WTC11 (cell line): ENCODE measurements around the gene LPP. TPM values are rescaled to one million over a fixed set of nuclear protein-coding genes. Genes with fewer than 3 reads are reported as not detected.

Source experiments
- ATAC-seq: fragments of 200-7000 bp; cut with Tn5 transposase; 2 replicates; pipeline ENCODE4 v1.10.0; 2021; ENCODE audit warnings: mild to moderate bottlenecking, moderate library complexity
- CTCF ChIA-PET: fragments of 300-600 bp; sonication (Branson Sonifier 250); formaldehyde crosslinking; loops from one replicate; lab custom pipeline; 2021; ENCODE audit warnings: antibody characterized with exemption; lab: Charles Lee
- POLR2A ChIA-PET: fragments of 350-600 bp; sonication (Branson Sonifier 250); formaldehyde crosslinking; loops from one replicate; lab custom pipeline; 2021; ENCODE audit warnings: antibody characterized with exemption; lab: Charles Lee
- DNase-seq: peaks from one replicate; pipeline ENCODE4 v3.0.0; 2021; ENCODE audit warnings: low spot score
- H3K27ac Mint-ChIP-seq: 2 replicates; pipeline ENCODE4 v1.8.0; 2021; ENCODE audit warnings: mixed read lengths
- H3K27me3 Mint-ChIP-seq: 2 replicates; pipeline ENCODE4 v1.8.0; 2021; ENCODE audit warnings: low read depth, mild to moderate bottlenecking, moderate library complexity, mixed read lengths
- H3K36me3 Mint-ChIP-seq: 2 replicates; pipeline ENCODE4 v1.8.0; 2021; ENCODE audit warnings: mixed read lengths
- H3K4me1 Mint-ChIP-seq: 2 replicates; pipeline ENCODE4 v1.8.0; 2022; ENCODE audit warnings: mixed read lengths
- H3K4me3 Mint-ChIP-seq: 2 replicates; pipeline ENCODE4 v1.8.0; 2021; ENCODE audit warnings: mild to moderate bottlenecking, moderate library complexity, mixed read lengths
- H3K9me3 Mint-ChIP-seq: 2 replicates; pipeline ENCODE4 v1.8.0; 2021; ENCODE audit warnings: mixed read lengths
- CBFB ChIP-seq: sonication (generic); formaldehyde crosslinking; IDR thresholded peaks from 2 replicates; pipeline ENCODE4 v1.8.1; 2022; ENCODE audit warnings: mild to moderate bottlenecking, low read depth, missing genetic modification reagents
- CREM ChIP-seq: sonication (generic); formaldehyde crosslinking; IDR thresholded peaks from 2 replicates; pipeline ENCODE4 v1.8.1; 2022; ENCODE audit warnings: mild to moderate bottlenecking, missing genetic modification reagents, moderate library complexity
- FOXK1 ChIP-seq: sonication (generic); formaldehyde crosslinking; IDR thresholded peaks from 2 replicates; pipeline ENCODE4 v1.8.0; 2022; ENCODE audit warnings: mild to moderate bottlenecking, moderate library complexity, missing genetic modification reagents
- GRHL2 ChIP-seq: fragments of 250-450 bp; sonication (Bioruptor Pico); IDR thresholded peaks from 2 replicates; pipeline ENCODE4 v1.8.0; 2022; ENCODE audit warnings: mild to moderate bottlenecking, moderate library complexity; ENCODE audit not compliant: insufficient replicate concordance, severe bottlenecking
- KAT7 ChIP-seq: sonication (generic); formaldehyde crosslinking; IDR thresholded peaks from 2 replicates; pipeline ENCODE4 v1.8.1; 2023; ENCODE audit warnings: missing genetic modification reagents, mild to moderate bottlenecking, borderline replicate concordance
- NFE2L1 ChIP-seq: sonication (generic); formaldehyde crosslinking; IDR thresholded peaks from 2 replicates; pipeline ENCODE4 v1.8.1; 2023; ENCODE audit warnings: missing genetic modification reagents
- NR3C1 ChIP-seq: sonication (generic); formaldehyde crosslinking; conservative IDR thresholded peaks from 2 replicates; pipeline ENCODE4 v1.8.1; 2023; ENCODE audit warnings: low read depth, mild to moderate bottlenecking, missing genetic modification reagents
- RELA ChIP-seq: sonication (generic); formaldehyde crosslinking; IDR thresholded peaks from 2 replicates; pipeline ENCODE4 v1.8.1; 2022; ENCODE audit warnings: missing genetic modification reagents, mild to moderate bottlenecking, borderline replicate concordance
- RORB ChIP-seq: fragments of 250-450 bp; sonication (Bioruptor Pico); IDR thresholded peaks from 2 replicates; pipeline ENCODE4 v1.9.0; 2021; ENCODE audit warnings: mild to moderate bottlenecking
- SP1 ChIP-seq: sonication (generic); formaldehyde crosslinking; conservative IDR thresholded peaks from 2 replicates; pipeline ENCODE4 v1.8.1; 2022; ENCODE audit warnings: missing genetic modification reagents
- ZBTB21 ChIP-seq: sonication (generic); formaldehyde crosslinking; IDR thresholded peaks from 2 replicates; pipeline ENCODE4 v1.8.1; 2023; ENCODE audit warnings: mild to moderate bottlenecking, missing genetic modification reagents, borderline replicate concordance
- total RNA-seq: library from RNA; stranded (reverse); gene quantifications from 3 replicates; pipeline ENCODE4 v1.2.3, GENCODE V29; 2021
- TF ChIP-seq, protein P1 (sequence below): sonication (generic); formaldehyde crosslinking; IDR thresholded peaks from 2 replicates; pipeline ENCODE4 v1.8.0; 2022; ENCODE audit warnings: missing genetic modification reagents
- TF ChIP-seq, protein P2 (sequence below): sonication (generic); formaldehyde crosslinking; IDR thresholded peaks from 2 replicates; pipeline ENCODE4 v1.8.0; 2022; ENCODE audit warnings: mild to moderate bottlenecking, missing genetic modification reagents
- TF ChIP-seq, protein P3 (sequence below): sonication (generic); formaldehyde crosslinking; IDR thresholded peaks from 2 replicates; pipeline ENCODE4 v1.8.1; 2023; ENCODE audit warnings: mild to moderate bottlenecking, missing genetic modification reagents, moderate library complexity
- TF ChIP-seq, protein P4 (sequence below): sonication (generic); formaldehyde crosslinking; IDR thresholded peaks from 2 replicates; pipeline ENCODE4 v1.8.1; 2022; ENCODE audit warnings: missing genetic modification reagents, borderline replicate concordance
- TF ChIP-seq, protein P5 (sequence below): sonication (generic); formaldehyde crosslinking; IDR thresholded peaks from 2 replicates; pipeline ENCODE4 v1.8.1; 2022; ENCODE audit warnings: mild to moderate bottlenecking, moderate library complexity, missing genetic modification reagents
- TF ChIP-seq, protein P6 (sequence below): fragments of 250-450 bp; sonication (Bioruptor Pico); IDR thresholded peaks from 2 replicates; pipeline ENCODE4 v1.9.0; 2021; ENCODE audit warnings: moderate library complexity, mild to moderate bottlenecking, inconsistent platforms, borderline replicate concordance
- TF ChIP-seq, protein P7 (sequence below): sonication (generic); formaldehyde crosslinking; IDR thresholded peaks from 2 replicates; pipeline ENCODE4 v1.8.0; 2022; ENCODE audit warnings: mild to moderate bottlenecking, missing genetic modification reagents
- TF ChIP-seq, protein P8 (sequence below): sonication (generic); formaldehyde crosslinking; IDR thresholded peaks from 2 replicates; pipeline ENCODE4 v1.8.1; 2022; ENCODE audit warnings: mild to moderate bottlenecking, missing genetic modification reagents, moderate library complexity, borderline replicate concordance

The LPP gene
- total RNA-seq, 1 experiment from 2014 or later = 49.6 TPM

DNA sequence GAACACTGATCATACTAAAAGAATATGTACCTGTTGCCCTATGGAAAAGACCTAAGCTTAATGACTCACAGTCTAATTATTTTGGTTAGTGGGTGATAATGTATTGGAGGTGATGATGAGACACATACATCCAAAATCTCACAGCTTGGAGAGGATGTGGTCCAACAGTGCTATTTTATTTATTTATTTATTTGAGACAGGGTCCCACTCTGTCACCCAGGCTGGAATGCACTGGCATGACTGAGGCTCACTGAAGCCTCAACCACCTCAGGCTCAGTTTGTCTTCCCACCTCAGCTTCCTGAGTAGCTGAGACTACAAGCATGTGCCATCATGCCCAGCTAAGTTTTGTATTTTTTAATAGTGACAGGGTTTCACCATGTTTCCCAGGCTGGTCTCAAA is 35.0 kb downstream of the LPP start (continued):
- TF ChIP-seq, protein P1, sequence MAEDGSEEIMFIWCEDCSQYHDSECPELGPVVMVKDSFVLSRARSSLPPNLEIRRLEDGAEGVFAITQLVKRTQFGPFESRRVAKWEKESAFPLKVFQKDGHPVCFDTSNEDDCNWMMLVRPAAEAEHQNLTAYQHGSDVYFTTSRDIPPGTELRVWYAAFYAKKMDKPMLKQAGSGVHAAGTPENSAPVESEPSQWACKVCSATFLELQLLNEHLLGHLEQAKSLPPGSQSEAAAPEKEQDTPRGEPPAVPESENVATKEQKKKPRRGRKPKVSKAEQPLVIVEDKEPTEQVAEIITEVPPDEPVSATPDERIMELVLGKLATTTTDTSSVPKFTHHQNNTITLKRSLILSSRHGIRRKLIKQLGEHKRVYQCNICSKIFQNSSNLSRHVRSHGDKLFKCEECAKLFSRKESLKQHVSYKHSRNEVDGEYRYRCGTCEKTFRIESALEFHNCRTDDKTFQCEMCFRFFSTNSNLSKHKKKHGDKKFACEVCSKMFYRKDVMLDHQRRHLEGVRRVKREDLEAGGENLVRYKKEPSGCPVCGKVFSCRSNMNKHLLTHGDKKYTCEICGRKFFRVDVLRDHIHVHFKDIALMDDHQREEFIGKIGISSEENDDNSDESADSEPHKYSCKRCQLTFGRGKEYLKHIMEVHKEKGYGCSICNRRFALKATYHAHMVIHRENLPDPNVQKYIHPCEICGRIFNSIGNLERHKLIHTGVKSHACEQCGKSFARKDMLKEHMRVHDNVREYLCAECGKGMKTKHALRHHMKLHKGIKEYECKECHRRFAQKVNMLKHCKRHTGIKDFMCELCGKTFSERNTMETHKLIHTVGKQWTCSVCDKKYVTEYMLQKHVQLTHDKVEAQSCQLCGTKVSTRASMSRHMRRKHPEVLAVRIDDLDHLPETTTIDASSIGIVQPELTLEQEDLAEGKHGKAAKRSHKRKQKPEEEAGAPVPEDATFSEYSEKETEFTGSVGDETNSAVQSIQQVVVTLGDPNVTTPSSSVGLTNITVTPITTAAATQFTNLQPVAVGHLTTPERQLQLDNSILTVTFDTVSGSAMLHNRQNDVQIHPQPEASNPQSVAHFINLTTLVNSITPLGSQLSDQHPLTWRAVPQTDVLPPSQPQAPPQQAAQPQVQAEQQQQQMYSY (CRISPR knock-in tag) = no peak
- TF ChIP-seq NR3C1 (CRISPR knock-in tag) = no peak
- no peak for TF ChIP-seq GRHL2 (CRISPR knock-in tag)
- TF ChIP-seq RELA (CRISPR knock-in tag) = no peak
- TF ChIP-seq KAT7 (CRISPR knock-in tag) = no peak
- TF ChIP-seq, all 79 proteins: peak for 0

DNA sequence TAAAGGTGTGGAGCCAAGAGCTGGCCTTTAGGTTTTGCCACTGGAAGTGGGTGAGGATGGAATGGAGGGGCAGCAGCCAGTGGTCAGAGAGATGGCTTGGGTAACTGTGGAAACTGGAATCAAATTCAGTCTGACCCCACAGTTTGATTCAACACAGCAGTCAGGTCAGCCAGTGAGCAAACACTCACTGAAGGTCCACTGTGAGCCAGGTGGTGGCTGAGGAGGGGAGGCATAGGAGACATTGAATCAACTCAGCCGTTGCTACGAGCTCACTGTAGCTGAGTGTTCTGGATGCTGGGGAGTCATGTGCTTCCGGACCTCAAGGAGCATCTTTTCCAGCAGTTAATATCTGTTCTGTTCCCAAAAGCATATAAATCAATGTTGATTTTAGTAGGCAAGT is 37.5 kb downstream of the LPP start:
- DNase-seq (no peak), ATAC-seq (no peak)
- Mint-ChIP-seq H3K4me3 (no peak overlapping the region), H3K4me1 (peaks cover 8% of the 10 kb centered on the region), H3K9me3 (no peaks in the 10 kb centered on the region), H3K27me3 (no peaks in the 10 kb centered on the region), H3K27ac (no peak overlapping the region; the same call in 1 of the 2 replicates), H3K36me3 (no peaks in the 10 kb centered on the region)
- ChIA-PET CTCF (interaction anchor here (2.3 kb wide), 1 partner anchor 15 kb away, joined by 6 read pairs; no protein-coding TSS in a partner anchor), POLR2A (no interaction called here)
- TF ChIP-seq, protein P2, sequence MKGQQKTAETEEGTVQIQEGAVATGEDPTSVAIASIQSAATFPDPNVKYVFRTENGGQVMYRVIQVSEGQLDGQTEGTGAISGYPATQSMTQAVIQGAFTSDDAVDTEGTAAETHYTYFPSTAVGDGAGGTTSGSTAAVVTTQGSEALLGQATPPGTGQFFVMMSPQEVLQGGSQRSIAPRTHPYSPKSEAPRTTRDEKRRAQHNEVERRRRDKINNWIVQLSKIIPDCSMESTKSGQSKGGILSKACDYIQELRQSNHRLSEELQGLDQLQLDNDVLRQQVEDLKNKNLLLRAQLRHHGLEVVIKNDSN (CRISPR knock-in tag) = no peak
- TF ChIP-seq NFE2L1 (CRISPR knock-in tag) (no peak), CREM (CRISPR knock-in tag) (no peak), RORB (no peak), CBFB (no peak), FOXK1 (CRISPR knock-in tag) (no peak), NR3C1 (CRISPR knock-in tag) (no peak), SP1 (CRISPR knock-in tag) (no peak), ZBTB21 (no peak)
- TF ChIP-seq, protein P3, sequence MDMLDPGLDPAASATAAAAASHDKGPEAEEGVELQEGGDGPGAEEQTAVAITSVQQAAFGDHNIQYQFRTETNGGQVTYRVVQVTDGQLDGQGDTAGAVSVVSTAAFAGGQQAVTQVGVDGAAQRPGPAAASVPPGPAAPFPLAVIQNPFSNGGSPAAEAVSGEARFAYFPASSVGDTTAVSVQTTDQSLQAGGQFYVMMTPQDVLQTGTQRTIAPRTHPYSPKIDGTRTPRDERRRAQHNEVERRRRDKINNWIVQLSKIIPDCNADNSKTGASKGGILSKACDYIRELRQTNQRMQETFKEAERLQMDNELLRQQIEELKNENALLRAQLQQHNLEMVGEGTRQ (CRISPR knock-in tag) = no peak
- TF ChIP-seq, protein P1 (CRISPR knock-in tag) = no peak
- TF ChIP-seq, protein P4, sequence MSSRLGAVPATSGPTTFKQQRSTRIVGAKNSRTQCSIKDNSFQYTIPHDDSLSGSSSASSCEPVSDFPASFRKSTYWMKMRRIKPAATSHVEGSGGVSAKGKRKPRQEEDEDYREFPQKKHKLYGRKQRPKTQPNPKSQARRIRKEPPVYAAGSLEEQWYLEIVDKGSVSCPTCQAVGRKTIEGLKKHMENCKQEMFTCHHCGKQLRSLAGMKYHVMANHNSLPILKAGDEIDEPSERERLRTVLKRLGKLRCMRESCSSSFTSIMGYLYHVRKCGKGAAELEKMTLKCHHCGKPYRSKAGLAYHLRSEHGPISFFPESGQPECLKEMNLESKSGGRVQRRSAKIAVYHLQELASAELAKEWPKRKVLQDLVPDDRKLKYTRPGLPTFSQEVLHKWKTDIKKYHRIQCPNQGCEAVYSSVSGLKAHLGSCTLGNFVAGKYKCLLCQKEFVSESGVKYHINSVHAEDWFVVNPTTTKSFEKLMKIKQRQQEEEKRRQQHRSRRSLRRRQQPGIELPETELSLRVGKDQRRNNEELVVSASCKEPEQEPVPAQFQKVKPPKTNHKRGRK (CRISPR knock-in tag) = no peak
- TF ChIP-seq, protein P5, sequence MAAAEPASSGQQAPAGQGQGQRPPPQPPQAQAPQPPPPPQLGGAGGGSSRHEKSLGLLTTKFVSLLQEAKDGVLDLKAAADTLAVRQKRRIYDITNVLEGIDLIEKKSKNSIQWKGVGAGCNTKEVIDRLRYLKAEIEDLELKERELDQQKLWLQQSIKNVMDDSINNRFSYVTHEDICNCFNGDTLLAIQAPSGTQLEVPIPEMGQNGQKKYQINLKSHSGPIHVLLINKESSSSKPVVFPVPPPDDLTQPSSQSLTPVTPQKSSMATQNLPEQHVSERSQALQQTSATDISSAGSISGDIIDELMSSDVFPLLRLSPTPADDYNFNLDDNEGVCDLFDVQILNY (CRISPR knock-in tag) = no peak
- TF ChIP-seq, protein P6, sequence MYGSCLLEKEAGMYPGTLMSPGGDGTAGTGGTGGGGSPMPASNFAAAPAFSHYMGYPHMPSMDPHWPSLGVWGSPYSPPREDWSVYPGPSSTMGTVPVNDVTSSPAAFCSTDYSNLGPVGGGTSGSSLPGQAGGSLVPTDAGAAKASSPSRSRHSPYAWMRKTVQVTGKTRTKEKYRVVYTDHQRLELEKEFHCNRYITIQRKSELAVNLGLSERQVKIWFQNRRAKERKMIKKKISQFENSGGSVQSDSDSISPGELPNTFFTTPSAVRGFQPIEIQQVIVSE (CRISPR knock-in tag) = no peak
- TF ChIP-seq, protein P7, sequence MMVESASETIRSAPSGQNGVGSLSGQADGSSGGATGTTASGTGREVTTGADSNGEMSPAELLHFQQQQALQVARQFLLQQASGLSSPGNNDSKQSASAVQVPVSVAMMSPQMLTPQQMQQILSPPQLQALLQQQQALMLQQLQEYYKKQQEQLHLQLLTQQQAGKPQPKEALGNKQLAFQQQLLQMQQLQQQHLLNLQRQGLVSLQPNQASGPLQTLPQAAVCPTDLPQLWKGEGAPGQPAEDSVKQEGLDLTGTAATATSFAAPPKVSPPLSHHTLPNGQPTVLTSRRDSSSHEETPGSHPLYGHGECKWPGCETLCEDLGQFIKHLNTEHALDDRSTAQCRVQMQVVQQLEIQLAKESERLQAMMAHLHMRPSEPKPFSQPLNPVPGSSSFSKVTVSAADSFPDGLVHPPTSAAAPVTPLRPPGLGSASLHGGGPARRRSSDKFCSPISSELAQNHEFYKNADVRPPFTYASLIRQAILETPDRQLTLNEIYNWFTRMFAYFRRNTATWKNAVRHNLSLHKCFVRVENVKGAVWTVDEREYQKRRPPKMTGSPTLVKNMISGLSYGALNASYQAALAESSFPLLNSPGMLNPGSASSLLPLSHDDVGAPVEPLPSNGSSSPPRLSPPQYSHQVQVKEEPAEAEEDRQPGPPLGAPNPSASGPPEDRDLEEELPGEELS (CRISPR knock-in tag) = no peak
- TF ChIP-seq, protein P8, sequence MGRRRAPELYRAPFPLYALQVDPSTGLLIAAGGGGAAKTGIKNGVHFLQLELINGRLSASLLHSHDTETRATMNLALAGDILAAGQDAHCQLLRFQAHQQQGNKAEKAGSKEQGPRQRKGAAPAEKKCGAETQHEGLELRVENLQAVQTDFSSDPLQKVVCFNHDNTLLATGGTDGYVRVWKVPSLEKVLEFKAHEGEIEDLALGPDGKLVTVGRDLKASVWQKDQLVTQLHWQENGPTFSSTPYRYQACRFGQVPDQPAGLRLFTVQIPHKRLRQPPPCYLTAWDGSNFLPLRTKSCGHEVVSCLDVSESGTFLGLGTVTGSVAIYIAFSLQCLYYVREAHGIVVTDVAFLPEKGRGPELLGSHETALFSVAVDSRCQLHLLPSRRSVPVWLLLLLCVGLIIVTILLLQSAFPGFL = no peak
